Measurements from ENCODE around the gene GAB2.

DNA sequence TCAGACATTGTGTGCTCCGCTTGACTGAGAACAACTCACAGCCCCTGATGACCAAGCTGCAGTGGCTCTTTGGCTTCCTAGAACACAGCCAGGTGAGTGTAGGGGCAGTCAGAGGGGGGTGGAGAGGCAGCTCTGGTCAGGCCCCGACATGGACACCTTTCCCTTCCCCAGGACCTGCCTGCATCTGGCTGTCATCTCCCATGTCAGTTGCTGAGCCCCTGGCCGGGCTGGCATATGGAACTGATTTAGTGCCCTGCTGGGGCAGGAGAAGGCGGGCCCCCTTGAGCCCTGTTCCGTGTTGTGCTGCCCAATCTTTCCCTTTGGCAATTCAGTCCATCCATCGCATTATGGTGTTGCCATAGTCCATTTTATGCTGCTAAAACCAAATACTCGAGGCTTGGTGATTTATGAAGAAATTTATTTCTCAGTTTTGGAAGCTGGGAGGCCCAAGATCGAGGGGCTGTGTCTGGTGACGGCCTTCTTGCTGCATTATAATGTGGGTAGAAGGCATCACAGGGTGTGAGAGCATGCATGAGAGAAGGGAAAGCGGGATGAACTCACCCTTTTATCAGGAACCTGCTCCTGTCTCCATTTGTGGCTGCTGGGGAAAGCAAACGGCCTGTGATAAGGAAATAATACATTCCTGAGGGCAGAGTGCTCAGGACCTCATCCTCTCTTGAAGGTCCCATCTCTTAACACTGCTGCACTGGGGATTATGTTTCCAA is 209.9 kb downstream of the GAB2 start:
- no peak for TF ChIP-seq POLR2AphosphoS5 (IDR thresholded peaks at IDR 0.05; ENCODE audit: low read depth, low read length)
- TF ChIP-seq, protein P1, sequence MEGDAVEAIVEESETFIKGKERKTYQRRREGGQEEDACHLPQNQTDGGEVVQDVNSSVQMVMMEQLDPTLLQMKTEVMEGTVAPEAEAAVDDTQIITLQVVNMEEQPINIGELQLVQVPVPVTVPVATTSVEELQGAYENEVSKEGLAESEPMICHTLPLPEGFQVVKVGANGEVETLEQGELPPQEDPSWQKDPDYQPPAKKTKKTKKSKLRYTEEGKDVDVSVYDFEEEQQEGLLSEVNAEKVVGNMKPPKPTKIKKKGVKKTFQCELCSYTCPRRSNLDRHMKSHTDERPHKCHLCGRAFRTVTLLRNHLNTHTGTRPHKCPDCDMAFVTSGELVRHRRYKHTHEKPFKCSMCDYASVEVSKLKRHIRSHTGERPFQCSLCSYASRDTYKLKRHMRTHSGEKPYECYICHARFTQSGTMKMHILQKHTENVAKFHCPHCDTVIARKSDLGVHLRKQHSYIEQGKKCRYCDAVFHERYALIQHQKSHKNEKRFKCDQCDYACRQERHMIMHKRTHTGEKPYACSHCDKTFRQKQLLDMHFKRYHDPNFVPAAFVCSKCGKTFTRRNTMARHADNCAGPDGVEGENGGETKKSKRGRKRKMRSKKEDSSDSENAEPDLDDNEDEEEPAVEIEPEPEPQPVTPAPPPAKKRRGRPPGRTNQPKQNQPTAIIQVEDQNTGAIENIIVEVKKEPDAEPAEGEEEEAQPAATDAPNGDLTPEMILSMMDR (IDR thresholded peaks at IDR 0.05): no peak
